Thymus (tissue), 11 donors: Measurements from ENCODE around the gene UBXN2A. TPM values are rescaled to one million over a fixed set of nuclear protein-coding genes. Genes with fewer than 3 reads are reported as not detected.

Experiments
- DNase-seq, 9 donors: peaks; one replicate each; pipeline ENCODE4 v3.0.0-alpha.2; 2013; ENCODE audit warnings: low spot score in 9 of 9, low read depth in 6 of 9, missing footprints in 1 of 9
- H3K27ac ChIP-seq, 2 donors: one replicate each; pipeline ENCODE4 v1.5.1; 2013; ENCODE audit warnings: control low read depth in 1 of 2, low read depth in 1 of 2, low read length in 1 of 2, mild to moderate bottlenecking in 1 of 2, moderate library complexity in 1 of 2
- H3K27me3 ChIP-seq, 2 donors: one replicate each; pipeline ENCODE4 v1.5.1; 2013; ENCODE audit warnings: low read length in 1 of 2; ENCODE audit not compliant: control insufficient read depth in 2 of 2, insufficient read depth in 1 of 2
- H3K36me3 ChIP-seq, 2 donors: one replicate each; pipeline ENCODE4 v1.5.1; 2013; ENCODE audit warnings: low read length in 1 of 2, mild to moderate bottlenecking in 1 of 2, moderate library complexity in 1 of 2; ENCODE audit not compliant: control insufficient read depth in 2 of 2, insufficient read depth in 2 of 2
- H3K4me1 ChIP-seq, 2 donors: one replicate each; pipeline ENCODE4 v1.5.1; 2013; ENCODE audit warnings: low read length in 2 of 2; ENCODE audit not compliant: control insufficient read depth in 2 of 2, insufficient read depth in 2 of 2
- H3K4me3 ChIP-seq, 2 donors: one replicate each; pipeline ENCODE4 v1.5.1; 2013; ENCODE audit warnings: low read length in 2 of 2, control low read depth in 1 of 2, mild to moderate bottlenecking in 1 of 2
- H3K9me3 ChIP-seq, 2 donors: one replicate each; pipeline ENCODE4 v1.5.1; 2013; ENCODE audit warnings: low read length in 1 of 2, mild to moderate bottlenecking in 1 of 2; ENCODE audit not compliant: control insufficient read depth in 2 of 2, insufficient read depth in 1 of 2
- WGBS: extraction: QIAGEN DNeasy Blood & Tissue Kit; methylation state at CpG from one replicate; pipeline ENCODE4 v1.1.7; 2013; 5-methylcytosine and 5-hydroxymethylcytosine counted together
- polyA plus RNA-seq: library from polyadenylated mRNA; stranded (reverse); fragments of 200-250 nt; gene quantifications from one replicate; pipeline ENCODE4 v1.2.3, GENCODE V29; 2013
- total RNA-seq: library from RNA; stranded (reverse); fragments of 120-200 nt; gene quantifications from one replicate; pipeline ENCODE4 v1.2.4, GENCODE V29; 2013
- donor health status: healthy.

The UBXN2A gene
- total and polyA plus RNA-seq, 2 donors: 10.9 to 11.0 TPM

- peaks cover 12 to 56% of the 10 kb centered on the region in 2 donors for H3K27me3 ChIP-seq
- no peaks in the 10 kb centered on the region for H3K36me3 ChIP-seq
- H3K4me3 ChIP-seq: no peak overlapping the region
- H3K4me1 ChIP-seq: peaks cover 9 to 19% of the 10 kb centered on the region in 2 donors
- WGBS: 93% methylated on average over 8 of the region's 8 CpGs
- DNase-seq: no peak
- no peak overlapping the region for H3K27ac ChIP-seq
- H3K9me3 ChIP-seq: peaks cover 0 to 6% of the 10 kb centered on the region in 2 donors
Measured at GRCh38 chr2:24051833-24052232, 111.6 kb downstream of the UBXN2A start.

GRCh38 chr2:24052951-24053350 is 112.7 kb downstream of the UBXN2A start:
- WGBS: 100% methylated on average over 1 of the region's 1 CpG
- H3K4me1 ChIP-seq: peaks cover 9 to 14% of the 10 kb centered on the region in 2 donors
- no peak for DNase-seq

More at GRCh38 chr2:24052951-24053350, 112.7 kb downstream of the UBXN2A start:
- H3K27ac ChIP-seq: no peak overlapping the region
- no peaks in the 10 kb centered on the region for H3K36me3 ChIP-seq
- H3K4me3 ChIP-seq: no peak overlapping the region
- peaks cover 12 to 52% of the 10 kb centered on the region in 2 donors for H3K27me3 ChIP-seq
- H3K9me3 ChIP-seq: peaks cover 0 to 6% of the 10 kb centered on the region in 2 donors

Other genes with a start within 250 kb of the UBXN2A start
- gene ATAD2B, start 13.3 kb upstream of the UBXN2A start, total RNA-seq: 22.5 TPM
- 12.1 TPM for gene ATAD2B, start 13.3 kb upstream of the UBXN2A start, polyA plus RNA-seq
- 0.19 TPM for gene MFSD2B, start 69.6 kb downstream of the UBXN2A start, total RNA-seq
- gene MFSD2B, start 69.6 kb downstream of the UBXN2A start, polyA plus RNA-seq: 0.21 TPM
- gene WDCP, start 106.9 kb downstream of the UBXN2A start, total RNA-seq: 11.5 TPM
- gene WDCP, start 106.9 kb downstream of the UBXN2A start, polyA plus RNA-seq: 4.7 TPM
- gene FKBP1B, start 109.3 kb downstream of the UBXN2A start, total RNA-seq: 4.4 TPM
- gene FKBP1B, start 109.3 kb downstream of the UBXN2A start, polyA plus RNA-seq: 9.3 TPM
- gene SF3B6, start 135.9 kb downstream of the UBXN2A start, total RNA-seq: 213 TPM
- gene SF3B6, start 135.9 kb downstream of the UBXN2A start, polyA plus RNA-seq: 163 TPM
- gene TP53I3, start 144.4 kb downstream of the UBXN2A start, total RNA-seq: 30.0 TPM
- 31.3 TPM for gene TP53I3, start 144.4 kb downstream of the UBXN2A start, polyA plus RNA-seq
- gene PFN4, start 182.9 kb downstream of the UBXN2A start, total RNA-seq: 0.90 TPM
- 1.3 TPM for gene PFN4, start 182.9 kb downstream of the UBXN2A start, polyA plus RNA-seq
- gene FAM228B, start 183.0 kb downstream of the UBXN2A start, total RNA-seq: 16.2 TPM
- gene FAM228B, start 183.0 kb downstream of the UBXN2A start, polyA plus RNA-seq: 31.5 TPM
- 0.66 TPM for gene FAM228A, start 234.6 kb downstream of the UBXN2A start, total RNA-seq
- 0.96 TPM for gene FAM228A, start 234.6 kb downstream of the UBXN2A start, polyA plus RNA-seq